GM15510 (cell line): Measurements from ENCODE around the gene COL5A1.

Experiments used
- POLR2A ChIP-seq: IDR thresholded peaks from 3 replicates; pipeline ENCODE4 v1.6.1; 2011; ENCODE audit warnings: borderline replicate concordance; ENCODE audit not compliant: insufficient read length; ENCODE audit errors: extremely low read depth

COL5A1 gene

GRCh38 chr9:134641173-134641989 lies at the start of gene COL5A1:
Gene COL5A1, plus strand, starts transcription at chr9:134641803. Its CDS starts 385 bp downstream, at chr9:134642188.
- TF ChIP-seq POLR2A, result no peak

- TF ChIP-seq POLR2A, result no peak
Measured at GRCh38 chr9:134592018-134592818, 49.4 kb upstream of the COL5A1 start.

- no peak for TF ChIP-seq POLR2A
Measured at GRCh38 chr9:134592819-134593200, 48.8 kb upstream of the COL5A1 start.

- no peak for TF ChIP-seq POLR2A
Measured at GRCh38 chr9:134593286-134594077, 48.1 kb upstream of the COL5A1 start.

- TF ChIP-seq POLR2A, result no peak
Measured at GRCh38 chr9:134594078-134594941, 47.3 kb upstream of the COL5A1 start.

GRCh38 chr9:134595014-134595413 lies 46.6 kb upstream of the COL5A1 start:
- no peak for TF ChIP-seq POLR2A

- no peak for TF ChIP-seq POLR2A
Measured at GRCh38 chr9:134597041-134597913, 44.3 kb upstream of the COL5A1 start.

GRCh38 chr9:134597957-134598883 lies 43.4 kb upstream of the COL5A1 start:
- no peak for TF ChIP-seq POLR2A

- no peak for TF ChIP-seq POLR2A
Measured at GRCh38 chr9:134598884-134599245, 42.7 kb upstream of the COL5A1 start.

- TF ChIP-seq POLR2A, result no peak
Measured at GRCh38 chr9:134600371-134600770, 41.2 kb upstream of the COL5A1 start.

GRCh38 chr9:134600836-134601638 lies 40.6 kb upstream of the COL5A1 start:
- no peak for TF ChIP-seq POLR2A
